Activated CD8-positive, alpha-beta memory T cell treated with anti-CD3 and anti-CD28 coated beads for 24 hours (primary cell): ENCODE data around the gene LITAF.
"Not testable (repeated sequence)": the region's sequence is repeated elsewhere in the genome, so short reads cannot be mapped to it uniquely, and the experiment has no call there.

Experiments used
- DNase-seq: peaks from one replicate; pipeline ENCODE4 v3.0.0-alpha.2; 2020

LITAF gene

GRCh38 chr16:11515540-11516430, 70.9 kb downstream of the LITAF start:
- DNase-seq = no peak

GRCh38 chr16:11514283-11514682, 72.4 kb downstream of the LITAF start:
- no peak for DNase-seq

GRCh38 chr16:11513366-11513765, 73.4 kb downstream of the LITAF start:
- DNase-seq = not testable (repeated sequence)

GRCh38 chr16:11511801-11512200, 74.9 kb downstream of the LITAF start:
- no peak for DNase-seq

DNA sequence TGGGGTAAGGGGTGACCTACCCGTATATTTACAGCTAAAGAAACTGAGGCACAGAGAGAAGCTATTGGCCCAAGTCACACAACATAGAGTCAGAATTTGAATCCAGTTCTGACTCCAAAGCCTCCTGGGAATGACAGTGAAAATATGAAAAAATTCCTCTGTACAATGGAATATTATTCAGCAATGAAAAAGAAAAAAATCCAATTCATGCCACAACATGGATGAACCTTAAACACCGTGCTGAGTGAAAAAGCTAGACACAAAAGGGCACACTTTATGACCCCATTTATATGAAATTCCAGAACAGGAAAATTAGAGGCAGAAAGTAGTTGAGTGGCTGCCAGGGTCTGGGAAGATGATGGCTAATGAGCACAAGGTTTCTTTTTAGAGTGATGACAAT, 75.4 kb downstream of the LITAF start:
- no peak for DNase-seq

DNA sequence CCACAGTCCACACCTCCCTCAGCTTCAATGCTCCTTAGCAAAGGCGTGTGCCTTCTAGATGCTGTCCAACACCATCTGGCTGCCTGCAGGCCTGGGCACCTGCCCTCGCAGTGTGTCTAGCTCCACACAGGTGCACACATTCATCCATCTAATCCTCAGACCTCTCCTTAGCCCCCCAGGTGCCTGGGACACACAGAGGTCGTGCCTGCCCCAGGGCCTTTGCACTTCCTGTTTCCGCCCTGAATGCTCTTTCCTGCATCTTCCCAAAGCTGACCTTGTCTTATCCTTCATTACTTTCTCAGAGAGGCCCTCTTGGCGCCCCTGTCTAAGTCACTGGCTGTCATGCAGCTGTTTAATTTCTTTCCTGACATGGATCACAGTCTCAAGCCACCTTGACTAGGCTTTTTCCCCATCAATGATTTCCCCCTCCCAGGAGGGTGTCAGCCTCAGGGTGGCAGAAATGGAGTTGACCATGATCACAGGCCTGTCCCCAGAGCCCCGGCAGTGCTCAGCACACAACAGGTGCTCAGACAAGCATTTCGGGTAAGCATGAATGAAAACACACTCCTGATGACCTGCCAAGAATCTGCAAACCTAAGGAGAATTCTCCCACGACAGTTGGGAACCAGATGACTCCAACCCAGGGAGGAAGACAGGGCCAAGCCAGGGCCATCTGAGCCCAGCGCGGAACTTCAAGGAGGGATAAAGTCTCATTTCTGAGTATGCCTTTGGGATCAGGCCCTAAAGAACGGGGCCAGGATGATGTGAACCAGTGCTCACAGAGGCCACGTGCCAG, 76.3 kb downstream of the LITAF start:
- no peak for DNase-seq

- no peak for DNase-seq
Observed at GRCh38 chr16:11507991-11508390, 78.7 kb downstream of the LITAF start.

- no peak for DNase-seq
Observed at GRCh38 chr16:11507350-11507749, 79.4 kb downstream of the LITAF start.

DNA sequence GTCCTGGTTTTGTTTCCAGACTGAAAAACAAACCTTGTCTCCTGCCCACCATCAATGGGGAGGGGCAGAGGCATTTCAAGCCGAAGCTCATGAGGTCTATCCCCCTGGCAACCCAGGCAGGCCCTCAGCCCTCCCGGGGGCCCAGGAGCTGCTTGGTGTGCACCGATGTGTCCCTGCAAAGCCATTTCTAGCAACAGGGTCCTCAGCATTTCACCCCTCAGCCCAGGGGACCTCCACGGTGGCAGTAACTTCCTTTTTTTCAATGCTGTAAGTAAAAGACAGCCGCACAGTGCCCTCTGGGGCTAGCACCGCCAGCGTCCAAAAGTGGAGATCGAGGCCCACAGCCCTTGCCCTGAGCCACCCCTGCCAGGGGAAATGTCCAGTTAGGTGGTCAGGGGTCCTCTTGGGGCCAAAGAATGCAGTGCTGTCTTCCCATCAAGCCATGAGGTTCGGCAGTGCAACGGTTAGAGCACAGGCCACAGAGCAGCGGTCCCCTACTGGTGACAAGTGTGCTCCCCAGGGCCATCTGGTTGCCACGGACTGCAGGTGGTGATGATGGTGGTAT, 79.9 kb downstream of the LITAF start:
- no peak for DNase-seq

DNA sequence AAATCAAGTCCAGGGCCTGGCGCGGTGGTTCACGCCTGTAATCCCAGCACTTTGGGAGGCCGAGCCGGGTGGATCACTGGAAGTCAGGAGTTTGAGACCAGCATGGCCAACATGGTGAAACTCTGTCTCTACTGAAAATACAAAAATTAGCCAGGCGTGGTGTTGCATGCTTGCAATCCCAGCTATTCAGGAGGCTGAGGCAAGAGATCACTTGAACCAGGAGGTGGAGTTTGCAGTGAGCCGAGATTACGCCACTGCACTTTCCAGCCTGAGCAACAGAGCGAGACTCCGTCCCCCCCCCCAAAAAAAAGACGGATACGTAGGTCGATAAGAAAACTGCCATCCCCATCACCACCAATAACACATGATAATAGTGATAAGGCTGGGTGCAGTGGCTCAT, 82.5 kb downstream of the LITAF start:
- not testable (repeated sequence) for DNase-seq

- DNase-seq = no peak
Observed at GRCh38 chr16:11503566-11503965, 83.2 kb downstream of the LITAF start.

GRCh38 chr16:11502239-11502638, 84.5 kb downstream of the LITAF start:
- no peak for DNase-seq

GRCh38 chr16:11501632-11502031, 85.1 kb downstream of the LITAF start:
- no peak for DNase-seq

GRCh38 chr16:11500700-11501346, 85.9 kb downstream of the LITAF start:
- no peak for DNase-seq

- no peak for DNase-seq
Observed at GRCh38 chr16:11499295-11500089, 87.2 kb downstream of the LITAF start.

DNA sequence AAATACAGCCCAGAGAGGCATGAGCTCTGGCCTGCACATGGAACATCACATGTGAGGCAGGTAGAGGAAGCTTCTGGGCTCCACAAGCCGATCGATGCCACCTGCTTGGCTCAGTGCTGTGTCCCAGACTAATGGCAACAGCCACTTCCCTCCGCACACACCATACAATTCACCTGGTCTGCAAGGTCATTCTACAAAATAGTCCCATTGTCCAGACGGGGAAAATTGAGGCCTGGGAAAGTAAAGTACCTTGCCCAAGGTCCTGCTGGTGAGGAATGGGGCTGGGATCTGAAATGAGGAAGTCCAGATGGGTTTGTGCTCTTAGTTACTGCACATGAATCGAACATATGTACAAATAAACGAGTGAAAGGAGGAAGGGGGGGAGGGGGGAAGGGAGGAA, 88.0 kb downstream of the LITAF start:
- DNase-seq = no peak

GRCh38 chr16:11497851-11498289, 88.8 kb downstream of the LITAF start:
- DNase-seq = no peak
